HG03095 (cell line): Measurements from ENCODE around the gene CCDC157.
"Not testable (repeated sequence)": the region's sequence is repeated elsewhere in the genome, so short reads cannot be mapped to it uniquely, and the experiment has no call there.

Experiments
- ATAC-seq: cut with Tn5 transposase; IDR thresholded peaks from one replicate; pipeline ENCODE4 v1.9.1; 2021; ENCODE audit warnings: moderate library complexity; ENCODE audit not compliant: unreplicated experiment

The CCDC157 gene

GRCh38 chr22:30325724-30326254, 31.0 kb upstream of the CCDC157 start:
- ATAC-seq, result no peak

GRCh38 chr22:30326255-30326705, 30.5 kb upstream of the CCDC157 start:
- ATAC-seq, result peak; percentile 13

- peak; percentile 76 for ATAC-seq
Measured at GRCh38 chr22:30326706-30327362, 30.0 kb upstream of the CCDC157 start, which contains the start of gene TBC1D10A. TBC1D10A (minus strand) TSS chr22:30326941; CDS start chr22:30326881, 60 bp downstream.

GRCh38 chr22:30327864-30328345, 28.9 kb upstream of the CCDC157 start:
- ATAC-seq, result no peak

- no peak for ATAC-seq
Measured at GRCh38 chr22:30328466-30329049, 28.2 kb upstream of the CCDC157 start.

GRCh38 chr22:30332551-30332950, 24.3 kb upstream of the CCDC157 start:
- ATAC-seq, result no peak

- ATAC-seq, result no peak
Measured at GRCh38 chr22:30332994-30333706, 23.7 kb upstream of the CCDC157 start.

GRCh38 chr22:30333707-30334087, 23.1 kb upstream of the CCDC157 start:
- ATAC-seq, result no peak

- ATAC-seq, result no peak
Measured at GRCh38 chr22:30334646-30335045, 22.2 kb upstream of the CCDC157 start.

- ATAC-seq, result no peak
Measured at GRCh38 chr22:30335236-30335635, 21.6 kb upstream of the CCDC157 start.

GRCh38 chr22:30336752-30337460, 19.9 kb upstream of the CCDC157 start:
- ATAC-seq, result no peak

GRCh38 chr22:30337461-30337778, 19.4 kb upstream of the CCDC157 start:
- ATAC-seq, result no peak

- ATAC-seq, result not testable (repeated sequence)
Measured at GRCh38 chr22:30338341-30338740, 18.5 kb upstream of the CCDC157 start.

GRCh38 chr22:30338802-30339201, 18.0 kb upstream of the CCDC157 start:
- ATAC-seq, result no peak

- no peak for ATAC-seq
Measured at GRCh38 chr22:30340911-30341685, 15.7 kb upstream of the CCDC157 start.

GRCh38 chr22:30344447-30345200, 12.2 kb upstream of the CCDC157 start:
- no peak for ATAC-seq

GRCh38 chr22:30347255-30347892, 9.4 kb upstream of the CCDC157 start:
- ATAC-seq, result no peak

GRCh38 chr22:30348404-30348803, 8.4 kb upstream of the CCDC157 start:
- no peak for ATAC-seq

- no peak for ATAC-seq
Measured at GRCh38 chr22:30348809-30349208, 8.0 kb upstream of the CCDC157 start.
